Spleen (tissue), 11 donors: Measurements from ENCODE around the gene EIF2B1. TPM values are rescaled to one million over a fixed set of nuclear protein-coding genes. Genes with fewer than 3 reads are reported as not detected.
A peak's percentile ranks its signal among the peaks of the same experiment; 100 is the strongest.

Source experiments
- DNase-seq: peaks from one replicate; pipeline ENCODE4 v3.0.0-alpha.2; 2020
- H3K27ac ChIP-seq, 8 donors: fragments of 200-600 bp; sonication (generic) in 7 of 8; 1 replicate in 4 of 8; 2 replicates in 4 of 8; pipeline versions ENCODE4 v1.5.0 to v1.8.0; 2016 to 2021; ENCODE audit warnings: inconsistent platforms in 4 of 8, mild to moderate bottlenecking in 4 of 8, moderate library complexity in 1 of 8
- H3K27me3 ChIP-seq, 7 donors: fragments of 200-600 bp; sonication (generic) in 6 of 7; replicated peaks in 1 of 7; 1 replicate in 4 of 7; 2 replicates in 3 of 7; pipeline versions ENCODE4 v1.5.0 to v1.8.0; 2016 to 2021; ENCODE audit warnings: inconsistent platforms in 3 of 7, mild to moderate bottlenecking in 1 of 7
- H3K36me3 ChIP-seq, 6 donors: fragments of 200-600 bp; sonication (generic) in 5 of 6; 1 replicate in 4 of 6; 2 replicates in 2 of 6; pipeline versions ENCODE4 v1.5.0 to v1.8.0; 2016 to 2021; ENCODE audit warnings: inconsistent platforms in 2 of 6
- H3K4me1 ChIP-seq, 6 donors: fragments of 200-600 bp; sonication (generic) in 5 of 6; 1 replicate in 3 of 6; 2 replicates in 3 of 6; pipeline versions ENCODE4 v1.5.0 to v1.8.0; 2016 to 2021; ENCODE audit warnings: inconsistent platforms in 3 of 6
- H3K4me3 ChIP-seq, 8 donors: fragments of 200-600 bp; sonication (generic) in 7 of 8; 1 replicate in 4 of 8; 2 replicates in 4 of 8; pipeline versions ENCODE4 v1.5.0 to v1.8.0; 2016 to 2021; ENCODE audit warnings: inconsistent platforms in 4 of 8, mild to moderate bottlenecking in 4 of 8, moderate library complexity in 2 of 8
- H3K9me3 ChIP-seq, 8 donors: fragments of 200-600 bp; sonication (generic) in 7 of 8; 1 replicate in 4 of 8; 2 replicates in 4 of 8; pipeline versions ENCODE4 v1.5.0 to v1.8.0; 2016 to 2021; ENCODE audit warnings: inconsistent platforms in 4 of 8
- POLR2A ChIP-seq, 3 donors: fragments of 450-650 bp; IDR thresholded peaks; one replicate each; pipeline ENCODE4 v1.5.1; 2017; ENCODE audit warnings: antibody characterized with exemption in 3 of 3, mild to moderate bottlenecking in 1 of 3
- POLR2AphosphoS5 ChIP-seq, 3 donors: sonication (generic); formaldehyde crosslinking; IDR thresholded peaks; one replicate each; pipeline ENCODE4 v1.5.1; 2017; ENCODE audit warnings: antibody characterized with exemption in 3 of 3
- WGBS, 5 donors: extraction: QIAGEN DNeasy Blood & Tissue Kit in 3 of 5; methylation state at CpG; one replicate each; pipeline versions ENCODE4 v1.1.5 to v1.1.7; 2013 to 2018; 5-methylcytosine and 5-hydroxymethylcytosine counted together
- intact Hi-C: fragments of 100-400 bp; cut with DNase I; formaldehyde crosslinking; loops from one replicate; pipeline ENCODE4 v1.15.0; 2023; ENCODE audit warnings: low total_unique reads
- polyA plus RNA-seq, 3 donors: library from polyadenylated mRNA; stranded (reverse); fragments of 200-250 nt; gene quantifications; one replicate each; pipeline ENCODE4 v1.2.1, GENCODE V29; 2013
- total RNA-seq, 7 donors: library from RNA; depleted of rRNA in 3 of 7; stranded (reverse); fragments of >200 nt in 3 of 7; fragmentation: NEBNext Ultra II Directional in 4 of 7; extraction: Animal tissue kit (Norgen Biotek cat#: 25700) in 4 of 7; gene quantifications; one replicate each; pipeline versions ENCODE4 v1.1.0 to v1.2.1, GENCODE V29; 2016 to 2021
- TF ChIP-seq, protein P1 (sequence below), 11 experiments: fragments of 200-600 bp in 7 of 11; fragments of 450-650 bp in 4 of 11; sonication (generic) in 4 of 11; IDR thresholded peaks in 8 of 11; conservative IDR thresholded peaks in 3 of 11; 1 replicate in 7 of 11; 2 replicates in 4 of 11; pipeline versions ENCODE4 v1.4.0 to v1.8.0; 2016 to 2021; ENCODE audit warnings: antibody characterized with exemption in 11 of 11, inconsistent platforms in 4 of 11, mild to moderate bottlenecking in 1 of 11
- donor health status: healthy with polysubstance abuse.
- donor health status: DM: no; HTN: no; CAD: no; lungs with moderate emphysema.
- donor health status: DM: no; HTN: no; CAD: no.
- donor health status: Bipolar disorder and iron deficiency.
- donor health status: healthy.
- donor health status: DM: no; HTN: no; CAD: no.
- donor health status: DM: yes; HTN: yes; CAD: no.

The EIF2B1 gene
- total and polyA plus RNA-seq, 10 donors, result 28.3 to 137 (median 44.6) TPM

DNA sequence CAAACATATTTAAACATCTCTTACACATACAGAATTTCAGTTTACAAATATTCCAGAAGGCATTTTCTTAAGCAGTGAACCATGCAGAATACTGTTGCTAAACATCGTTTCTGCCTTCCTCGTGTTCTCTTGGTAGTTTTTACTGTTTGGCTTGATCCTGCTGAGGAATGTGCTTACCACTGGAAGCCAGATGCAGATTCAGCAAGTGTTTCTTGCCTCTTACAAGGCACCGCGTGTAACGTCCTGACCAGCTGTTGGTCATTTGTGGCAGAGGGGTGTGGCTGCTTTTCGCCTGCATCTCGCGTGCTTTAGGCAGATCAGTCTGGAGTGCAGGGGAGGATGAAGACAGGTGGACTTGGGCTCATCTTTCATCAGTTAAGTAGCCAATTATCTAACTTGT, 12.4 kb downstream of the EIF2B1 start:
- no peak for DNase-seq
- intact Hi-C loops, result no loop called here
- H3K4me3 ChIP-seq, result no peak overlapping the region
- TF ChIP-seq, protein P1, sequence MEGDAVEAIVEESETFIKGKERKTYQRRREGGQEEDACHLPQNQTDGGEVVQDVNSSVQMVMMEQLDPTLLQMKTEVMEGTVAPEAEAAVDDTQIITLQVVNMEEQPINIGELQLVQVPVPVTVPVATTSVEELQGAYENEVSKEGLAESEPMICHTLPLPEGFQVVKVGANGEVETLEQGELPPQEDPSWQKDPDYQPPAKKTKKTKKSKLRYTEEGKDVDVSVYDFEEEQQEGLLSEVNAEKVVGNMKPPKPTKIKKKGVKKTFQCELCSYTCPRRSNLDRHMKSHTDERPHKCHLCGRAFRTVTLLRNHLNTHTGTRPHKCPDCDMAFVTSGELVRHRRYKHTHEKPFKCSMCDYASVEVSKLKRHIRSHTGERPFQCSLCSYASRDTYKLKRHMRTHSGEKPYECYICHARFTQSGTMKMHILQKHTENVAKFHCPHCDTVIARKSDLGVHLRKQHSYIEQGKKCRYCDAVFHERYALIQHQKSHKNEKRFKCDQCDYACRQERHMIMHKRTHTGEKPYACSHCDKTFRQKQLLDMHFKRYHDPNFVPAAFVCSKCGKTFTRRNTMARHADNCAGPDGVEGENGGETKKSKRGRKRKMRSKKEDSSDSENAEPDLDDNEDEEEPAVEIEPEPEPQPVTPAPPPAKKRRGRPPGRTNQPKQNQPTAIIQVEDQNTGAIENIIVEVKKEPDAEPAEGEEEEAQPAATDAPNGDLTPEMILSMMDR (IDR thresholded peaks at IDR 0.05 in 8 of 11, conservative IDR thresholded peaks at IDR 0.05 in 3 of 11), result no peak
- no peak for TF ChIP-seq POLR2A (IDR thresholded peaks at IDR 0.05)
- TF ChIP-seq POLR2AphosphoS5 (IDR thresholded peaks at IDR 0.05), result no peak
- 78 to 93% (median 85%) methylated on average over 8 of the region's 8 CpGs for WGBS, 5 donors
- H3K27ac ChIP-seq, result no peak overlapping the region
- H3K27me3 ChIP-seq, result no peaks in the 10 kb centered on the region
- H3K36me3 ChIP-seq, result peaks cover 8 to 100% (median 97%) of the 10 kb centered on the region in 6 donors
- peaks cover 0 to 7% (median 0%) of the 10 kb centered on the region in 6 donors for H3K4me1 ChIP-seq
- no peaks in the 10 kb centered on the region for H3K9me3 ChIP-seq

DNA sequence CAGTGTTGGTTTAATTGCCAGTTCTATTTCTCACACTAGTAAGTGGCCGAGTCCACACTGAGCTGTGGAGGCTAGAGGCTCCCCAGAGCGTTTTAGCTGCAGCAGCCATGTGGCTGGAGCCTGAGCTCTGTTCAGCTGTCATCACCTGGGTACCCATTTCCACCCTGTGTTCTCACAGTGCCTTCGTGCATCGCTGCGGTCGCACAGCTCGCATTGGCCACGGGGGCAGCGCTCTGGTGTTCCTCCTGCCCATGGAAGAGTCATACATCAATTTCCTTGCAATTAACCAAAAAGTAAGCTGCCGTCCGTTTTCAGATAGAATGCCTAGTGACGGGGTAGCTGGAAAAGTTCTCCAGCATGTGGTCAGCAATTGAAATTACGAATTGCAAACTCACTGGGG, 15.9 kb downstream of the EIF2B1 start:
- intact Hi-C loops, result no loop called here
- Histone ChIP-seq H3K36me3 (peaks cover 8 to 100% (median 96%) of the 10 kb centered on the region in 6 donors), H3K4me1 (peaks cover 0 to 7% (median 0%) of the 10 kb centered on the region in 6 donors), H3K9me3 (no peaks in the 10 kb centered on the region), H3K27ac (no peak overlapping the region), H3K27me3 (no peaks in the 10 kb centered on the region), H3K4me3 (no peak overlapping the region)
- 88 to 93% (median 91%) methylated on average over 13 of the region's 13 CpGs for WGBS, 5 donors
- no peak for DNase-seq
- TF ChIP-seq POLR2AphosphoS5 (IDR thresholded peaks at IDR 0.05), result no peak
- TF ChIP-seq, protein P1 (IDR thresholded peaks at IDR 0.05 in 8 of 11, conservative IDR thresholded peaks at IDR 0.05 in 3 of 11), result no peak
- TF ChIP-seq POLR2A (IDR thresholded peaks at IDR 0.05), result no peak

- Histone ChIP-seq H3K4me3 (no peak overlapping the region), H3K27ac (no peak overlapping the region), H3K27me3 (no peaks in the 10 kb centered on the region), H3K36me3 (peaks cover 8 to 100% (median 95%) of the 10 kb centered on the region in 6 donors), H3K9me3 (no peaks in the 10 kb centered on the region), H3K4me1 (peaks cover 0 to 7% (median 0%) of the 10 kb centered on the region in 6 donors)
- 92 to 98% (median 95%) methylated on average over 3 of the region's 3 CpGs for WGBS, 5 donors
- DNase-seq, result no peak
- intact Hi-C loops, result no loop called here
- TF ChIP-seq POLR2AphosphoS5 (IDR thresholded peaks at IDR 0.05) (no peak), POLR2A (IDR thresholded peaks at IDR 0.05) (no peak)
- TF ChIP-seq, protein P1 (IDR thresholded peaks at IDR 0.05 in 8 of 11, conservative IDR thresholded peaks at IDR 0.05 in 3 of 11), result no peak
Observed at GRCh38 chr12:123617144-123617543, 16.3 kb downstream of the EIF2B1 start.

- WGBS, 5 donors, result 63 to 84% (median 71%) methylated on average over 4 of the region's 4 CpGs
Observed at GRCh38 chr12:123614531-123614930, 19.0 kb downstream of the EIF2B1 start.

More at GRCh38 chr12:123614531-123614930, 19.0 kb downstream of the EIF2B1 start:
- H3K4me3 ChIP-seq, result no peak overlapping the region
- H3K9me3 ChIP-seq, result no peaks in the 10 kb centered on the region
- peaks cover 4 to 100% (median 97%) of the 10 kb centered on the region in 6 donors for H3K36me3 ChIP-seq
- peaks cover 0 to 7% (median 0%) of the 10 kb centered on the region in 6 donors for H3K4me1 ChIP-seq
- H3K27me3 ChIP-seq, result no peaks in the 10 kb centered on the region
- intact Hi-C loops, result no loop called here
- peak overlapping the region in 4 of 8 donors; percentile 14 to 39 (median 24) for H3K27ac ChIP-seq
- TF ChIP-seq POLR2AphosphoS5 (IDR thresholded peaks at IDR 0.05) (no peak), POLR2A (IDR thresholded peaks at IDR 0.05) (no peak)
- TF ChIP-seq, protein P1 (IDR thresholded peaks at IDR 0.05 in 8 of 11, conservative IDR thresholded peaks at IDR 0.05 in 3 of 11), result no peak
- no peak for DNase-seq
